HCT116 (cell line): Measurements from ENCODE around the gene RTL3. TPM values are rescaled to one million over a fixed set of nuclear protein-coding genes. Genes with fewer than 3 reads are reported as not detected.

ENCODE experiments used
- ATAC-seq: fragments of 200-7000 bp; cut with Tn5 transposase; 2 replicates; pipeline ENCODE4 v1.9.1; 2020; ENCODE audit warnings: mild to moderate bottlenecking, moderate library complexity
- BruUV-seq: library from RNA; stranded (reverse); fragments of 400-500 nt; replicated peaks from 2 replicates; lab custom pipeline; 2021; lab: Mats Ljungman, UMichigan
- CTCF ChIA-PET: fragments of 300-600 bp; sonication (Branson Sonifier 250); formaldehyde crosslinking; loops from one replicate; lab custom pipeline; 2021; ENCODE audit warnings: antibody characterized with exemption; lab: Charles Lee
- POLR2A ChIA-PET: fragments of 300-600, 350-600 bp; sonication (Branson Sonifier 250); formaldehyde crosslinking; loops from one replicate; lab custom pipeline; 2021; ENCODE audit warnings: antibody characterized with exemption; lab: Charles Lee
- RAD21 ChIA-PET, 2 experiments: fragments of 300-600 bp; sonication (Branson Sonifier 250); formaldehyde crosslinking; loops; one replicate each; lab custom pipeline; 2023; ENCODE audit warnings: low total read pairs in 2 of 2; ENCODE audit not compliant: uncharacterized antibody in 2 of 2, unreplicated experiment in 2 of 2, low non-redundant PET in 1 of 2; lab: Charles Lee
- DNase-seq: peaks from one replicate; pipeline ENCODE4 v3.0.0-alpha.2; 2010; ENCODE audit warnings: low read depth, low spot score
- H2AFZ ChIP-seq: fragments of 200-600 bp; shearing (Covaris generic), sonication (generic); 2 replicates; pipeline ENCODE4 v1.6.1; 2017; ENCODE audit warnings: low read depth, mixed run types, mixed read lengths, antibody characterized with exemption, low read length; ENCODE audit not compliant: poor library complexity, severe bottlenecking
- H3K27ac ChIP-seq: 2 replicates; pipeline ENCODE4 v1.5.1; 2012; ENCODE audit warnings: low read depth, low read length
- H3K27me3 ChIP-seq: fragments of 200-600 bp; sonication (generic); 2 replicates; pipeline ENCODE4 v1.6.1; 2016; ENCODE audit warnings: mixed run types, low read length, mixed read lengths; ENCODE audit not compliant: insufficient read depth
- H3K36me3 ChIP-seq, 2 experiments: fragments of 200-500 bp in 1 of 2; fragments of 200-600 bp in 1 of 2; sonication (Bioruptor generic) in 1 of 2; sonication (generic) in 1 of 2; 2 replicates each; pipeline versions ENCODE4 v1.5.1 to v1.6.1; 2014 to 2016; ENCODE audit warnings: low read length in 2 of 2, inconsistent platforms in 1 of 2, mixed read lengths in 1 of 2, mixed run types in 1 of 2; ENCODE audit not compliant: insufficient read depth in 2 of 2, control insufficient read depth in 1 of 2
- H3K4me1 ChIP-seq, 2 experiments: fragments of 200-600 bp in 1 of 2; sonication (generic) in 1 of 2; 2 replicates each; pipeline versions ENCODE4 v1.5.1 to v1.6.1; 2012 to 2017; ENCODE audit warnings: low read length in 2 of 2, inconsistent platforms in 1 of 2, mild to moderate bottlenecking in 1 of 2, mixed read lengths in 1 of 2, mixed run types in 1 of 2, moderate library complexity in 1 of 2; ENCODE audit not compliant: insufficient read depth in 2 of 2, control insufficient read depth in 1 of 2
- H3K4me2 ChIP-seq: fragments of 200-600 bp; sonication (generic); 2 replicates; pipeline ENCODE4 v1.6.1; 2017; ENCODE audit warnings: mixed run types, low read length, mixed read lengths
- H3K4me3 ChIP-seq, 2 experiments: fragments of 200-600 bp in 1 of 2; sonication (generic) in 1 of 2; replicated peaks in 1 of 2; 2 replicates each; pipeline ENCODE4 v1.5.1; 2011 to 2016; ENCODE audit warnings: low read length in 2 of 2, control low read depth in 1 of 2, low read depth in 1 of 2, mild to moderate bottlenecking in 1 of 2, mixed read lengths in 1 of 2, mixed run types in 1 of 2
- H3K79me2 ChIP-seq: fragments of 200-600 bp; sonication (generic); 2 replicates; pipeline ENCODE4 v1.6.1; 2017; ENCODE audit warnings: mild to moderate bottlenecking, mixed run types, low read length, moderate library complexity, mixed read lengths; ENCODE audit not compliant: insufficient read depth
- H3K9ac ChIP-seq: fragments of 200-600 bp; sonication (generic); 2 replicates; pipeline ENCODE4 v1.6.1; 2016; ENCODE audit warnings: low read length, mixed read lengths
- H3K9me2 ChIP-seq: fragments of 200-600 bp; sonication (generic), shearing (Covaris generic); 2 replicates; pipeline ENCODE4 v1.6.1; 2017; ENCODE audit warnings: mixed run types, mild to moderate bottlenecking, moderate library complexity; ENCODE audit not compliant: insufficient read depth
- H3K9me3 ChIP-seq, 2 experiments: fragments of 200-500 bp in 1 of 2; fragments of 200-600 bp in 1 of 2; sonication (Bioruptor generic) in 1 of 2; sonication (generic) in 1 of 2; 2 replicates each; pipeline ENCODE4 v1.6.1; 2014 to 2017; ENCODE audit warnings: low read length in 2 of 2, mixed read lengths in 2 of 2, inconsistent platforms in 1 of 2, low read depth in 1 of 2, mild to moderate bottlenecking in 1 of 2, mixed run types in 1 of 2, moderate library complexity in 1 of 2; ENCODE audit not compliant: control insufficient read depth in 1 of 2, insufficient read depth in 1 of 2
- H4K20me1 ChIP-seq: fragments of 200-600 bp; sonication (generic), shearing (Covaris generic); 2 replicates; pipeline ENCODE4 v1.6.1; 2017; ENCODE audit warnings: mixed run types, mild to moderate bottlenecking, moderate library complexity; ENCODE audit not compliant: insufficient read depth
- CBX3 ChIP-seq: IDR thresholded peaks from 2 replicates; pipeline ENCODE4 v1.6.1; 2012; ENCODE audit warnings: low read depth
- CEBPB ChIP-seq: IDR thresholded peaks from 2 replicates; pipeline ENCODE4 v1.6.1; 2012; ENCODE audit warnings: low read depth
- ELF1 ChIP-seq: IDR thresholded peaks from 2 replicates; pipeline ENCODE4 v1.6.1; 2012; ENCODE audit warnings: low read depth, borderline replicate concordance
- FOSL1 ChIP-seq: IDR thresholded peaks from 2 replicates; pipeline ENCODE4 v1.6.1; 2012; ENCODE audit warnings: low read depth
- JUND ChIP-seq: IDR thresholded peaks from 2 replicates; pipeline ENCODE4 v1.6.1; 2012
- MAX ChIP-seq: IDR thresholded peaks from 2 replicates; pipeline ENCODE4 v1.6.1; 2012
- POLR2A ChIP-seq: IDR thresholded peaks from 2 replicates; pipeline ENCODE4 v1.7.0; 2011; ENCODE audit warnings: borderline replicate concordance; ENCODE audit not compliant: insufficient read depth, insufficient read length; ENCODE audit errors: extremely low read depth
- POLR2AphosphoS5 ChIP-seq: IDR thresholded peaks from 2 replicates; pipeline ENCODE4 v1.6.1; 2011; ENCODE audit warnings: mild to moderate bottlenecking, low read depth, low read length, moderate library complexity
- RAD21 ChIP-seq: IDR thresholded peaks from 2 replicates; pipeline ENCODE4 v1.6.1; 2012; ENCODE audit warnings: low read depth, mild to moderate bottlenecking
- SIN3A ChIP-seq: IDR thresholded peaks from 2 replicates; pipeline ENCODE4 v1.6.1; 2012; ENCODE audit warnings: low read depth
- SP1 ChIP-seq: IDR thresholded peaks from 2 replicates; pipeline ENCODE4 v1.6.1; 2012; ENCODE audit warnings: low read depth
- TCF7L2 ChIP-seq: IDR thresholded peaks from 2 replicates; pipeline ENCODE4 v1.7.0; 2011; ENCODE audit warnings: borderline replicate concordance, inconsistent platforms; ENCODE audit not compliant: insufficient read depth, insufficient read length; ENCODE audit errors: extremely low read depth
- ZFX ChIP-seq: fragments of 450-650 bp; IDR thresholded peaks from 2 replicates; pipeline ENCODE4 v1.6.1; 2017
- intact Hi-C: fragments of 100-400 bp; cut with micrococcal nuclease; formaldehyde crosslinking; loops from 2 replicates; pipeline ENCODE4 v1.10.0; 2022
- total RNA-seq: library from RNA; stranded (reverse); gene quantifications from one replicate; pipeline ENCODE4 v1.2.1, GENCODE V29; 2021; ENCODE audit not compliant: unreplicated experiment
- TF ChIP-seq, protein P1 (sequence below): IDR thresholded peaks from 2 replicates; pipeline ENCODE4 v1.6.1; 2012
- TF ChIP-seq, protein P2 (sequence below), 3 experiments: fragments of 200-600 bp in 1 of 3; sonication (generic) in 1 of 3; IDR thresholded peaks in 2 of 3; conservative IDR thresholded peaks in 1 of 3; 2 replicates each; pipeline ENCODE4 v1.5.1; 2012 to 2017; ENCODE audit warnings: low read depth in 2 of 3, low read length in 2 of 3, antibody characterized with exemption in 1 of 3, borderline replicate concordance in 1 of 3, control low read depth in 1 of 3, mild to moderate bottlenecking in 1 of 3, mixed read lengths in 1 of 3, mixed run types in 1 of 3, moderate library complexity in 1 of 3; ENCODE audit not compliant: insufficient read depth in 1 of 3
- TF ChIP-seq, protein P3 (sequence below): IDR thresholded peaks from 2 replicates; pipeline ENCODE4 v1.6.1; 2012; ENCODE audit warnings: low read depth

Gene RTL3
- total RNA-seq, 1 experiment from 2014 or later: not detected

GRCh38 chrX:78658414-78658813 is 714 bp downstream of the RTL3 start:
- ATAC-seq: no peak
- CTCF ChIA-PET: no interaction called here

More at GRCh38 chrX:78658414-78658813, 714 bp downstream of the RTL3 start:
- intact Hi-C loops: no loop called here
- BruUV-seq: no TSS peak
- TF ChIP-seq FOSL1: no peak
- no peak for TF ChIP-seq MAX
- TF ChIP-seq TCF7L2: no peak
- TF ChIP-seq, protein P1, sequence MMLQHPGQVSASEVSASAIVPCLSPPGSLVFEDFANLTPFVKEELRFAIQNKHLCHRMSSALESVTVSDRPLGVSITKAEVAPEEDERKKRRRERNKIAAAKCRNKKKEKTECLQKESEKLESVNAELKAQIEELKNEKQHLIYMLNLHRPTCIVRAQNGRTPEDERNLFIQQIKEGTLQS: no peak
- no peak for TF ChIP-seq ZFX
- TF ChIP-seq, protein P2, sequence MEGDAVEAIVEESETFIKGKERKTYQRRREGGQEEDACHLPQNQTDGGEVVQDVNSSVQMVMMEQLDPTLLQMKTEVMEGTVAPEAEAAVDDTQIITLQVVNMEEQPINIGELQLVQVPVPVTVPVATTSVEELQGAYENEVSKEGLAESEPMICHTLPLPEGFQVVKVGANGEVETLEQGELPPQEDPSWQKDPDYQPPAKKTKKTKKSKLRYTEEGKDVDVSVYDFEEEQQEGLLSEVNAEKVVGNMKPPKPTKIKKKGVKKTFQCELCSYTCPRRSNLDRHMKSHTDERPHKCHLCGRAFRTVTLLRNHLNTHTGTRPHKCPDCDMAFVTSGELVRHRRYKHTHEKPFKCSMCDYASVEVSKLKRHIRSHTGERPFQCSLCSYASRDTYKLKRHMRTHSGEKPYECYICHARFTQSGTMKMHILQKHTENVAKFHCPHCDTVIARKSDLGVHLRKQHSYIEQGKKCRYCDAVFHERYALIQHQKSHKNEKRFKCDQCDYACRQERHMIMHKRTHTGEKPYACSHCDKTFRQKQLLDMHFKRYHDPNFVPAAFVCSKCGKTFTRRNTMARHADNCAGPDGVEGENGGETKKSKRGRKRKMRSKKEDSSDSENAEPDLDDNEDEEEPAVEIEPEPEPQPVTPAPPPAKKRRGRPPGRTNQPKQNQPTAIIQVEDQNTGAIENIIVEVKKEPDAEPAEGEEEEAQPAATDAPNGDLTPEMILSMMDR (IDR thresholded peaks at IDR 0.05 in 2 of 3, conservative IDR thresholded peaks at IDR 0.05 in 1 of 3; ENCODE audit: borderline replicate concordance in 1 of 3, insufficient read depth in 1 of 3, low read depth in 2 of 3, low read length in 2 of 3): no peak
- TF ChIP-seq CEBPB: no peak
- no peak for TF ChIP-seq RAD21
- TF ChIP-seq, protein P3, sequence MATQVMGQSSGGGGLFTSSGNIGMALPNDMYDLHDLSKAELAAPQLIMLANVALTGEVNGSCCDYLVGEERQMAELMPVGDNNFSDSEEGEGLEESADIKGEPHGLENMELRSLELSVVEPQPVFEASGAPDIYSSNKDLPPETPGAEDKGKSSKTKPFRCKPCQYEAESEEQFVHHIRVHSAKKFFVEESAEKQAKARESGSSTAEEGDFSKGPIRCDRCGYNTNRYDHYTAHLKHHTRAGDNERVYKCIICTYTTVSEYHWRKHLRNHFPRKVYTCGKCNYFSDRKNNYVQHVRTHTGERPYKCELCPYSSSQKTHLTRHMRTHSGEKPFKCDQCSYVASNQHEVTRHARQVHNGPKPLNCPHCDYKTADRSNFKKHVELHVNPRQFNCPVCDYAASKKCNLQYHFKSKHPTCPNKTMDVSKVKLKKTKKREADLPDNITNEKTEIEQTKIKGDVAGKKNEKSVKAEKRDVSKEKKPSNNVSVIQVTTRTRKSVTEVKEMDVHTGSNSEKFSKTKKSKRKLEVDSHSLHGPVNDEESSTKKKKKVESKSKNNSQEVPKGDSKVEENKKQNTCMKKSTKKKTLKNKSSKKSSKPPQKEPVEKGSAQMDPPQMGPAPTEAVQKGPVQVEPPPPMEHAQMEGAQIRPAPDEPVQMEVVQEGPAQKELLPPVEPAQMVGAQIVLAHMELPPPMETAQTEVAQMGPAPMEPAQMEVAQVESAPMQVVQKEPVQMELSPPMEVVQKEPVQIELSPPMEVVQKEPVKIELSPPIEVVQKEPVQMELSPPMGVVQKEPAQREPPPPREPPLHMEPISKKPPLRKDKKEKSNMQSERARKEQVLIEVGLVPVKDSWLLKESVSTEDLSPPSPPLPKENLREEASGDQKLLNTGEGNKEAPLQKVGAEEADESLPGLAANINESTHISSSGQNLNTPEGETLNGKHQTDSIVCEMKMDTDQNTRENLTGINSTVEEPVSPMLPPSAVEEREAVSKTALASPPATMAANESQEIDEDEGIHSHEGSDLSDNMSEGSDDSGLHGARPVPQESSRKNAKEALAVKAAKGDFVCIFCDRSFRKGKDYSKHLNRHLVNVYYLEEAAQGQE: no peak
- no peak for TF ChIP-seq CBX3
- no peak for TF ChIP-seq SP1
- TF ChIP-seq POLR2A: no peak
- TF ChIP-seq POLR2AphosphoS5: no peak
- TF ChIP-seq SIN3A: no peak
- no peak for TF ChIP-seq ELF1
- no peak for TF ChIP-seq JUND
- TF ChIP-seq, all 23 proteins: peak for 0
- Histone ChIP-seq H3K9me2 (no peaks in the 10 kb centered on the region), H3K36me3 (no peaks in the 10 kb centered on the region), H3K27me3 (no peaks in the 10 kb centered on the region), H4K20me1 (no peaks in the 10 kb centered on the region), H3K4me1 (no peaks in the 10 kb centered on the region), H3K9ac (no peak overlapping the region), H3K4me3 (no peak overlapping the region), H3K27ac (no peak overlapping the region), H2AFZ (no peak overlapping the region), H3K79me2 (no peaks in the 10 kb centered on the region), H3K4me2 (no peak overlapping the region), H3K9me3 (no peaks in the 10 kb centered on the region)
- ChIA-PET POLR2A (no interaction called here), RAD21 (no interaction called here)
- DNase-seq: no peak
